Erythroblast (primary cell): ENCODE data around the gene RAC2.
"Not testable (repeated sequence)": the region's sequence is repeated elsewhere in the genome, so short reads cannot be mapped to it uniquely, and the experiment has no call there.

Experiments used
- DNase-seq, 2 experiments: peaks; one replicate each; lab custom pipeline; 2025; lab: John Stamatoyannopoulos, UW
- GATA1 ChIP-seq: IDR thresholded peaks from 2 replicates; pipeline ENCODE4 v1.6.1; 2011; ENCODE audit warnings: low read depth, mild to moderate bottlenecking, control low read depth, low read length, moderate library complexity
- POLR2A ChIP-seq: IDR thresholded peaks from 2 replicates; pipeline ENCODE4 v1.6.1; 2011; ENCODE audit warnings: mild to moderate bottlenecking, low read length

Gene RAC2

DNA sequence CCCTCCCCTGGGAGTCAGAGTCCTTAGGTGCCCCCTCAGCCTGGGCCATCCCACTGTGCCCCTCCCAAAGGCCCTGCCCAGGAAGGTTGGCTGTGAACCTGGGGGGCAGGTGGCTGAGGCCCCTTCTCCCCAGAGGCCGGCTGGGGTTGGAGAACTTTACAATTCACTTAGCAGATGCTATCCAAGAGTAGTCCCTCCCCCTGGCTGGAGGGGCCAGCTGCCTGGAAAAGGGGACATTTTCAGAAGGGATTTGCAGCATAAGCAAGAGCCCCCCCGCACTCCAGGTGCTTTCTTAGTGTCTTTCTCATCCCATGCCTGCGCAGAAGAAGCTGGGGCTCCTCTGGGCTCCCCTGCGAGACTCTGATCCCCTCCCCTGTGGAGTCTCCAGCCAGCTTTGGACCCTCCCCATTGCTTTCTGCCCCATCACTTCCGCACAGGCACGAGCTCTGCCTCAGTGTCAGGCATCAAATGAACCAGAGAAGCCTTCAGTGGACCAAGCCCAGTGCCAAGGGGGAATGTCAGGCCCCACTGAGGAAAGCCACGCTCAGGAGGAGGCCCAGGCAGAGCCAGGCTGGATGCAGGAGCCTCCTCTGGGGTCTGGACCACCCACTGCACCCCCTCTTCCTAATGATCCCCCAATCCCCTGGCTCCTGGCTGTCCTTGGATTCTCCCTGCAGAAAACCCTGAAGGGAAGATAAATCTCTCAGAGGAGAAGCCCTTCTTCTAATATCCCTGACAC lies 35.5 kb downstream of the RAC2 start:
- TF ChIP-seq GATA1 (no peak), POLR2A (no peak)
- no peak for DNase-seq

DNA sequence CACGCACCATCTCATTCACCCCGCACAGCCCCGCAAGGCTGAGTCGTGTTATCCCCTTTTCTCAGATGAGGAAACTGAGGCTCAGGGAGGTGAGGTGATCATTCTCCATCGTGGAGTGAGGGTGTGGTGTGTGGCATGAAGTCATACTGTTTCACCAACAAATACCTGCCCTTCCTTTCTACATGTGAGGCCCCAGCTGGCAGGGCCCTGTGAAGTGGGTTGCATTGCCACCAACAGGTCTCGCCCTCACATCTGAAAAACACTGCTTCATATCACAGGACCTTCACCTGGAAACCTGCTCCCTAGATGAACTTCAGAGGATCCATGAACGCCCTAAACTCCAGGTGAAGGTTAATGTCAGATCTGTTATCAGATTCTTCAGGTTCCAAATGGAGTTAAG lies 36.1 kb downstream of the RAC2 start:
- DNase-seq, result no peak
- TF ChIP-seq POLR2A (no peak), GATA1 (no peak)

DNA sequence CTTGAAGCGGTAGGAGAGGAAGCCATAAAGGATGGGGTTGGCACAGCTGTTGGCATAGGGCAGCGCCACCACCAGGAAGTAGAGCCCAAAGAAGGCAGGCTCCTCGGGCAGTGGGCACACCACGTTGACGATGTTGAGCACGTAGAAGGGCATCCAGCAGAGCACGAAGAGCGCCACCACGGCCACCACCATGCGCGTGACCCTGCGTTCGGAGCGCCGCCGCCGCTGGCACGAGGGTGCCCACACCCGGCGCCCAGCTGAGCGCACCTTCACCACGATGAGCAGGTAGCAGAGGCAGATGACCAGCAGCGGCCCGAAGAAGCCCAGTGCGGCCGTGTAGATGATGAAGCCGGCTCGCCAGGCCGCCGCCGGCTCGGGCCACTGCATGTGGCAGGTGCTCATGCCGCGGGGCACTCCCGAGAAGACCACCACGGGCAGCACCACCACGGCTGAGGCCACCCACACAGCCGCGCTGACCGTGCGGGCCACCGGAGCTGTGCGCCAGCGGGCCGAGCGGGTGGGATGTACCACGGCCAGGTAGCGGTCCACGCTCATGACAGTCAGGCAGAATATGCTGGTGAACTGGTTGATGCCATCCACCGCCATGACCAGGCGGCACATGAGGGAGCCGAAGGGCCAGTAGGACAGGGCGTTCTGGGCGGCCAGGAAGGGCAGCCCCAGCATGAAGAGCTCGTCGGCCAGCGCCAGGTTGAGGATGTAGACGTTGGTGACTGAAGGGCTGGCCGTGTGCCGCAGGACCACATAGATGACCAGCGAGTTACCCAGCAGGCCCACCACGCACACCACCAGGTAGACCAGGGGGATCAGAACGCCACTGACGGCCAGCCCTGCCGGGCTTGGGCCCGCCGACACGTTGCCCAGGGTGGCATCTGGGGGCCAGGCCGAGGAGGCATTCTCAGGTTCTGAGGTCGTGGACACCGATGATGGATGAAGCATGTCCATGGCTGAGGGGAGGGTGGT lies 36.9 kb downstream of the RAC2 start:
- TF ChIP-seq POLR2A, result no peak
- TF ChIP-seq GATA1, result no peak
- DNase-seq, result no peak

DNA sequence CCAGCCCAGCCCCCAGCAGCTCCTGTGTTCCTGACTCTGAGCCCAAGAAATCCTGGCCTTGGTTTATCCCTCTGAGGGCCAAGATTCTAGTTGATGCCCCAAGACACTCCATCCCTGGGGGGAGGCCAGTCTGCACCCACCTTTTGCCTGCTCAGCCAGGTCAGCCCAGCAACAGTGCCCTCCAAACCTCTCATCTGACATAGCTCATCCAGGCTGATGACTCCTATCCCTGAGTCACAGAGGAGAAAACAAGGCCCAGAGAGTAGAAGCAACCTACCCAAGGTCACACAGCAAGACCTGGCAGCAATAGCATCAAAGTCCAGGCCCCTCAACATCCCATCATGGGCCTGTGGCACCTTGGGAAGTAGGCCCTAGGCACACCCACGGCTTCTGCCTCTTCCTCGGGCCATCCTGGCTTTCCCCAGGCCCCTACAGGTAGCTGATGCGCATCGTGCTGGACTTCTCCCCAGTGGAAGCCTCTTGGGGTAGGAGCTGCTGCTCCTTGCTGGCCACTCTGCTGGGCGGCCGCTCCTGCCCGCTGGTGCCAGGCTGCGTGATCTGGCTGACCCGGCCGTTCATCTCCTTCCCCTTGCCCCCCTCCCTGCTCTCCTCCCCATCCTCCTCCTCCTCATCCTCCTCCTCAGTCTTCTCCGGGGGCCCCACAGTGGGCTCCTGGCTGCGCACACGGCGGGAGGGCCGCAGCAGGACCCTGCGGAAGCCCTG lies 37.8 kb downstream of the RAC2 start:
- TF ChIP-seq GATA1 (no peak), POLR2A (no peak)
- no peak for DNase-seq

DNA sequence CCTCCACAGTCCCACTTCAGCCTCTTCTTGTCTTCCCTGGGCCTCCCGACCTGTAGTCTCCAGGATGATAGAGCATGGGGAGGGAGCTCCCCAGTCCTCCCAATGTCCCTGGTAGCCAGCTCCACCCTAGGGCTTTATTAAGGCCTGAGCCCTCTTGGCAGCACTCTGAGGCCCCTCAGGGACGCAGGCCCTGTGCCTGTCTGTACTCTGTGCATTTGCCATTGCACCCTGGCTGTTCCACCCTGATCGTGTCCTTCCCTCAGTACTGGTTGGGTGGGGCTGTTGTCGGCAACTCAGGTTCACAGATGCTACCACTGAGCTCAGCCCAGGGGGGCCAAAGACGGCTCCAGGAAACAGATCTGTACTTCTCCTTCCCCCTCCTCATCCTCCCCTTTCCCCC lies 39.0 kb downstream of the RAC2 start:
- DNase-seq, result no peak
- no peak for TF ChIP-seq GATA1
- TF ChIP-seq POLR2A, result no peak

DNA sequence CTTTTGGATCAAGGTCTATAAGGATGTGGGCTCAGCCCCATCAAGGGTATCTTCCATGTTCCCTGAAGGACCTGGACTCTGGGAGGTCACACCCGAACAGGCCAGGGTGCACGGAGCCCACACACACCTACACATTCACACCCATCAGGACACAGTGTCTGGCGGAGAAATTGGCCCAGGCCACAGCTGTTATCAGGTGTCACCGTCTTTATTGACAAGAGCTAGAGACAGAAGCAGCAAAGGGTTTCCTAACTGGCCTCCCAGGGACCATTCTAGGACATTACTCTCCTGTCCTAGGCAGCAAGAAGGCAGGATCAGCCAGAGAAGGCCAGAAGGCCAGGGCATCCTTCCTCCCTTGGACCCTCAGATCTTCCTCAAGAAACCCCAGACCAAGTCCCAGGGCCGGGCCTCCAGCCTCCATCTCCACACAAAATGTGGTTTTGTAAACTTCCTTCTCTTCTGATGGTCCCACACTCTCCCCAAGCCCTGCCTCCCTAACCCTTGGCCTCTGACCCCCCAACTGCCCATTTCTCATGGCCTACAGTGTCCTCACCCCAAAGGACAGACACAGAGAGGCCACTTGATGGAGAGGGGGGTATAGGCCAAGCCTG lies 39.9 kb downstream of the RAC2 start:
- TF ChIP-seq POLR2A, result no peak
- no peak for TF ChIP-seq GATA1
- DNase-seq, result no peak

DNA sequence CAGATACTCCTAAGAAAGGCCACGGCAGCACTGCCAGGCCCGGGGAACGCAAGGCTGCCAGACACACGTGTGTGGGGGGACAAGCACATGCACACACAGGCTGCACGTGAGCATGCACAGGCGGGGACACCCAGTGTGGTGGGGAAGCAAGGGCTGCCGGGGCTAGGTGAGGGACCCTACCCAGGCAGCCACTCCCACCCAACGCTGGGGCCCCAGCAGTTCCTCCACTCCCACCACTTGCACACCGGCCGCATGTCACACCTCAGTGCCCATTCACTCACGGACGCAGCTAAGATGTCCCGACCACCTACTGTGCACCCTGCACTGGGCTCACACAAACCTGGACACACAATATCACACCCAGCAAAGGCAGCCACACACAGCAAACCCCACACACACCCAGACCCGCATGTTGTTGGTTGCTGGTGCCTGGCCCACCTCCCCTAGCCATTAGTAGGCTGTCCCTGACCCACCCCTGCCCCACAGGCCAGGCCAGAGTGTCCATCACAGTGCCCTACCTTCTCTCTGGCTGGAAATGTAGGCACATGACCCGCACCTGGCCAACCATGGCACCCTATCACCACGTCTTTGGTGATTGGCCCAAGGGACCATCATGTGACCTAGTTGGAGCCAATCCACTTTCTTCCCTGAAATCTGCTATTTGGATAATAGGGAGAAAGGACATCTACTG lies 40.6 kb downstream of the RAC2 start:
- no peak for DNase-seq

DNA sequence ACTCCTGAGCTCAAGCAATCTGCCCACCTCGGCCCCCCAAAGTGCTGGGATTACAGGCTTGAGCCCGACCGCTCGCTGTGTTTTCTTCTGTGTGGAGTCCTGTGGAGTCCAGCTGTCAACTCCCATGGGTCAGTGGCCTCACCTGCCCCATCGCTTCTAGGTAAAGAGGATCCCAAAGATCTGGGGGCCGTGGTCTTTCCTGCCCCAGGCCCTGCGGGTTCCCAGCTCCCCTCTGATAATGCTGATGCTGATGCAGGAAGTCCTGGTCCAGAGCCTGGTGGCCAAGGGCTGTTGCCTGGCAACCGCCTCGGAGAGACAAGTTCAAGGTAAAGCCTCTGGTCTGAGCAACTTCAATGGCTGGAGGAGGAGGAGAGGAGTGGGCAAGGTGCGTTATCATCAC lies 41.4 kb downstream of the RAC2 start:
- no peak for DNase-seq
- TF ChIP-seq GATA1 (no peak), POLR2A (no peak)

More for the DNA sequence above, 40.6 kb downstream of the RAC2 start:
- TF ChIP-seq GATA1 (no peak), POLR2A (no peak)

DNA sequence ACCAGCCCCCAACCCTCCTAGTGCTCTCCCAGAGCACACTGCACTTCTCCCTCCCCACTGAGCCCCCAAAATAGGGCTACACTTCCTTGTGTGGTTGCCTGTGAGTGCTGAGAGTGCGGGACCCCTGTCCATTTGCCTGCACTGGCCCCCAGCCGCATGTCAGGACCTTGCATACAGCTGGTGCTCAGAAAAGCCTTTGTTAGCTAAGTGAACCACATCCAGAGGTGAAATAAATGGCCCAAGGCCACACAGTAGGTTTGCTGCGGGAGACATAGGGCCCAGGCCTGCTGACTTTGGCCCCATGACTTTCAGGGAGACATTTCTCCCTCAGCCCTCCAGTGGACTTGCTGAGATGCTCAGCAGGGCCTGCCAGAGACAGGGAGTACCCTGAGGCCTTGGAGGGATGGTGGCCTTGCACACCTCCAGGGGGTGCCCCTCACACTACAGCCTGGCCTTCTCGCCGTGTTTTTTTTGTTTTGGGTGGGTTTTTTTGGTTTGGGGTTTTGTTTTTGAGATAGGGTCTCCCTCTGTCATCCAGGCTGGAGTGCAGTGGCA lies 42.0 kb downstream of the RAC2 start:
- no peak for DNase-seq
- TF ChIP-seq POLR2A (no peak), GATA1 (no peak)

DNA sequence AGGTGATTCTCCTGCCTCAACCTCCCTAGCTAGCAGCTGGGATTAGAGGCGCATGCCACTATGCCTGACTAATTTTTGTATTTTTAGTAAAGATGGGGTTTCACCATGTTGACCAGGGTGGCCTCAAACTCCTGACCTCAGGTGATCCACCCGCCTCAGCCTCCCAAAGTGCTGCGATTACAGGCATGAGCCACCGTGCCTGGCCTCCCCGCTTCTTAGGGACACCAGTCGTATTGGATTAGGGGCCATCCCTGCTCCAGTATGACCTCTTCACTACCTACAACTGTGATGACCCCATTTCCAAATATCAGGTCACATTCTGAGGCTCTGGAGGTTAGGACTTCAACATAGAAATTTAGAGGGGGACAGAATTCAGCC lies 42.6 kb downstream of the RAC2 start:
- DNase-seq, result not testable (repeated sequence)

DNA sequence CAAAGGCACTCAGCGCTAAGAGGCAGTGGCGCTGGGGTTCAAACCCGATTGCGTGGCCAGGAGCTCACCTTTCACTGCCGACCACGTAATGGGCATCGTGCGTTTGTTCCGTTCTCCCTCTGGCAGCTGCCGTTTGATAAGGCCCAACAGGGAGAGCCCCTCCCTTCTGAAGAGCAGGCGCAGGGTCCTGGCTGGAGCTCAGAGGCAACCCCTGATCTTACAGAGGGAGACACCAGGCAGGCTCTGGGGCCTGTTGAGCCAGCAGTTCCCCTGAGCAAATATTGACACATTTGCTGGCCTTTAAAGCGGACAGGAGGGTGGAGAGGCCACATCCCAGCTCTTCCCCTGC lies 44.3 kb downstream of the RAC2 start:
- DNase-seq, result peak in 1 of 2 experiments; percentile 88
- TF ChIP-seq POLR2A (no peak), GATA1 (no peak)

DNA sequence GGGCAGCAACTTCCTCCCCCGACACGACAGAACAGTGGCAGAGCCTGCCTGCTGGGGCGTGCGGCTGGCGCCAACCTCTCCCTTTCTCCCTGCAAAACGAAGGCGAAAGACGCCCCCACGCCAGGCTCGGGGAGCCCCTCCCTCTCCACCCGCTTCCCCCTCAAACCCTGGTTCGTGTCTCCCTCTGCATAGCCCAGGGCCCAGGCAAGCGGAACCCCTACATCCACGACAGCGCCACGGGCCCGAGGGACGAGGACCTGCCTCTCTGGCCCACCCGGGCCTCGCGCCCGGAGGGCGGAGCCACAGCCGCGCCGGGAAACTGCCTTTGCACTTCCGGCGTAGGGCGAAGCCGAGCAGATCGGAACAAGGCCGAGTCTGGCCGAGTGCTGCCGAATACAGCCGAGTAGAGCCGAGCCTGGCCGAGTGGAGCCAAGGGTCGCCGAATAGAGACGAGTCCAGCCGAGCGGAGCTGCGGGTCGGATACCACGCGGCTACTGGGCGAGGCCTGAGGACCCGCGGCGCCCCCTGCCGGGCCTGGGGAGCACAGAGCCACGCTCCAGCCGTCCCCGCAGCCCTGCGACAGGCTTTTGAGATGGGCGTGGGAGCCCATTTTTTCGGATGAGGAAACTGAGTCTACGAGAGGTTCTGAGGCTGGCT lies 44.8 kb downstream of the RAC2 start:
- TF ChIP-seq GATA1, result no peak
- peak; percentile 99 for TF ChIP-seq POLR2A
- DNase-seq, result peak; percentile 98
